HepG2 (cell line): ENCODE measurements around the gene OTOGL.

Experiments
- ATF2 ChIP-seq: sonication (generic); formaldehyde crosslinking; IDR thresholded peaks from 2 replicates; pipeline ENCODE4 v1.4.0; 2020; ENCODE audit warnings: missing genetic modification reagents
- ATF3 ChIP-seq: sonication (generic); formaldehyde crosslinking; IDR thresholded peaks from 2 replicates; pipeline ENCODE4 v1.4.0; 2020; ENCODE audit warnings: missing genetic modification reagents
- CBFB ChIP-seq: sonication (generic); formaldehyde crosslinking; IDR thresholded peaks from 2 replicates; pipeline ENCODE4 v1.4.0; 2020; ENCODE audit warnings: missing genetic modification reagents
- ELK4 ChIP-seq: sonication (generic); formaldehyde crosslinking; IDR thresholded peaks from 2 replicates; pipeline ENCODE4 v1.9.0; 2021; ENCODE audit warnings: missing genetic modification reagents, borderline replicate concordance
- HNRNPL ChIP-seq: fragments of 200-400 bp; formaldehyde crosslinking; IDR thresholded peaks from 2 replicates; pipeline ENCODE4 v1.6.1; 2017; ENCODE audit warnings: mild to moderate bottlenecking, low read depth, low read length
- IRF1 ChIP-seq: sonication (generic); formaldehyde crosslinking; IDR thresholded peaks from 2 replicates; pipeline ENCODE4 v1.4.0; 2020; ENCODE audit warnings: low read depth, mild to moderate bottlenecking, missing genetic modification reagents
- SKIL ChIP-seq: sonication (generic); formaldehyde crosslinking; IDR thresholded peaks from 2 replicates; pipeline ENCODE4 v1.8.0; 2022; ENCODE audit warnings: missing genetic modification reagents, mild to moderate bottlenecking, moderate library complexity, borderline replicate concordance
- THAP7 ChIP-seq: sonication (generic); formaldehyde crosslinking; IDR thresholded peaks from 2 replicates; pipeline ENCODE4 v1.8.1; 2023; ENCODE audit warnings: mild to moderate bottlenecking, missing genetic modification reagents
- YEATS4 ChIP-seq: sonication (generic); formaldehyde crosslinking; IDR thresholded peaks from 2 replicates; pipeline ENCODE4 v1.4.0; 2020; ENCODE audit warnings: missing genetic modification reagents, borderline replicate concordance
- ZBTB20 ChIP-seq: sonication (generic); formaldehyde crosslinking; IDR thresholded peaks from 2 replicates; pipeline ENCODE4 v1.8.1; 2023; ENCODE audit warnings: missing genetic modification reagents, low read depth, mild to moderate bottlenecking, borderline replicate concordance
- ZNF274 ChIP-seq: sonication (generic); formaldehyde crosslinking; IDR thresholded peaks from 2 replicates; pipeline ENCODE4 v1.5.1; 2020; ENCODE audit warnings: mild to moderate bottlenecking, missing genetic modification reagents
- ZNF292 ChIP-seq: sonication (generic); formaldehyde crosslinking; IDR thresholded peaks from 2 replicates; pipeline ENCODE4 v1.8.1; 2022; ENCODE audit warnings: mild to moderate bottlenecking, low read depth, missing genetic modification reagents, borderline replicate concordance

GRCh38 chr12:80321653-80322052 is 222.3 kb downstream of the OTOGL start:
- TF ChIP-seq ELK4 (CRISPR knock-in tag) (no peak), ATF2 (no peak), ZBTB20 (CRISPR knock-in tag) (no peak), THAP7 (CRISPR knock-in tag) (no peak), CBFB (CRISPR knock-in tag) (no peak), HNRNPL (no peak), YEATS4 (CRISPR knock-in tag) (no peak), ZNF274 (CRISPR knock-in tag) (no peak), ZNF292 (CRISPR knock-in tag) (no peak), ATF3 (CRISPR knock-in tag) (no peak), SKIL (CRISPR knock-in tag) (no peak), IRF1 (no peak)
